Measurements from ENCODE around the gene GADD45A.

DNA sequence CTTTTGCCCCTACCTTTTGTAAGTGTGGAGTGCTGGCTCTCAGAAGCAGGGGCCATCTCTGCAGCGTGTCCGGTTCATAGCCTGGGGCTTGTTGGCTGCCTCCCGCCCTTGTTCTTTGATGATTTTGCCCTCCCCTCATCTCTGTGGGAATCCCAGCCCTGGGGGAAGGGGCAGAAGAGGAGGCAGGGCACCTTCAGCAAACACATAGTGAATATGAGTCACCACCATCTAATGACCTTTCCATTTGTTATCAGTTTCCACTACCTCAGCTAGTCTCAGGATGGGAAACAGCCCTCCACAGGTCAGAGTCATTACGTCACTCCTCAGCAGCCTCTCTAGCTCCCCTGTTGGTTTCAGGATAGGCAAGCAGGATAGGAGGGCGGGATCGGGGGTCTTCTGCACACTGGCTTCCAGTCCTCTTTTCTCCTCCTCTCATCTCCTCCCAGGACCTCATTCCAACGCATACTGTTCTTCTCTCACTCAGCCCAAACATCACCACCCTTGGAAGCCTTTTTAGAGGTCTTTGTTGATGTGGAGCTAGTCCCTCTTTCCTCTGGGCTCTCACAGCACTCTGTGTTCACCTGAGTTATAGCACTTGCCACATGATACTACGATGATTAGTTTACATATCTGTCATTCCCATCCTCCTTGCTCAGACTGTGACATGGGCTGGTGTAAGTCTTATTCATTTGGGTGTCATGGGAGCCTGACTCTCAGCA lies 15.8 kb downstream of the GADD45A start:
- no peak for TF ChIP-seq EZH2 (IDR thresholded peaks at IDR 0.05; ENCODE audit: insufficient read depth, poor library complexity, severe bottlenecking)
- no peak for TF ChIP-seq EZH2phosphoT487 (IDR thresholded peaks at IDR 0.05; ENCODE audit: insufficient read depth, low read depth)

Data from GM23248 (cell line).